Hematopoietic multipotent progenitor cell treated with erythropoietin and hydrocortisone succinate and interleukin-3 and kit ligand, for 17 days (in vitro differentiated cells): ENCODE measurements around the gene ALKBH3.

Experiments used
- DNase-seq: peaks from one replicate; pipeline ENCODE4 v3.0.0-alpha.2; 2015; ENCODE audit warnings: low spot score

ALKBH3 gene

DNA sequence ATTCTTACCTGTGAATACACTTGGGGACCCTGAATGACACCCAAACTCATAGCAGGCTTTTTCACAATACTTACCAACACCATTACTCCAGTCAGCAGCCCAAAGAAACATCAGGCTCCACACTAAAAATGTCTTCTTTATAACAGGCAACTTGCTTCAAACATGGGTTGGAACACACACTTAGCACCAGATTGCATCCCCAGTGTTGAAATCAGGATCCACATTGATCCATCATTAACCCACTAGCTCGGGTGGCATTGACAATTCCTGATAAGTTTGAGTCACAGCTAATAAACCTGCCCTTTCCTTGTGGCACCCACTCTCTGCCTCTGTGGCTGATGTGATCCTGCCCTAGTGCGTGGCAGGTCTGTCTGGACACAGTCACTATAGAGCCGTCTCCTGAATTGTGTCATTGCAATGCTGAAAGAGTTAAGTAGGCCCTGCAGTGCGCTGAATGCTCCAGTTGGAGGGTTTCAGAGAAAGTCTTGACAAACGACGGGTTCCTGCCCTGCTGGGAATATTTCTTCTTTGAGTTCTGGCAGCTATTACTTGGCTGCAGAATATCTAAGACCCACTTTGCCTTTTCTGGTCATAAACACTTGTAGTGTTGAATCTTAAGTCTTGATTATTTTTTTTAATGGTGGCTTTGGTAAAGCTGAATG, 42.2 kb downstream of the ALKBH3 start:
- DNase-seq = no peak

GRCh38 chr11:43923406-43924111, 42.9 kb downstream of the ALKBH3 start:
- DNase-seq = no peak

DNA sequence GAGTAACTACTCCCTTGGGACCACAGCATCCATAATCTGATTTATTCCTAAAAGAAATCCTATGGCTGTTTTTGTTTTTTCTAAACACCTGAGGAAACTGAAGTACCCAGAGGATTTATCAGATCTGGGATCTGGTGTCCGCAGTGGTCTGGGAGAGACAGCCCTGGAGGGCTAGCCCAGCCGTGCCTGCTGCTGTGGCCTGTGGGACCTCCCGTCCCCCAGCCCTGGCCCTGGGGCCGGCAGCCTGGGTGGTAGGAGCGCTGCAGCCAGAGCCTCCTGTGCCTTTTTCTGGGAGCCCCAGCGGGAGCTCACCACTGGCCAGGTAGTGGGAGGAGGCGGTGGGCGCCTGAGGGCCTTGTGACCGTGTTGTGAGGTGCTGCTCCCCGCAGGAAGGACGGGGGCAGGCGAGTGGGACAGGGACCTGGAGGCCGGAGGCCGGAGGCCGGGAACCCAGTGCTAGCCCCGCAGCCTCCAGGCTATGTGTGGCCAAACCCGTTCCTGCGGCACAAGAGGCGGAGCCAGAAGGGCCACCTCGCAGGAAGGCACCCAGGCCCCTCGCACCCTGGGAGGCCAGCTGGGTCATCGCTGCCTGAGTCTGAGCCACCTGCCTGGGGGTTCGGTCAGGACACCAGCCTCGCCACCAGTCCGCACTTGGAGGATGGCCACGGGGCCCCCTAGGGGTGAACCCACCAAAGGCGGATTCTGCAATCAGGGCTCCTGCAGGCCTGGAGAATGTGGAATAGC, 43.7 kb downstream of the ALKBH3 start:
- no peak for DNase-seq

- no peak for DNase-seq
Measured at GRCh38 chr11:43925063-43925931, 44.7 kb downstream of the ALKBH3 start.

DNA sequence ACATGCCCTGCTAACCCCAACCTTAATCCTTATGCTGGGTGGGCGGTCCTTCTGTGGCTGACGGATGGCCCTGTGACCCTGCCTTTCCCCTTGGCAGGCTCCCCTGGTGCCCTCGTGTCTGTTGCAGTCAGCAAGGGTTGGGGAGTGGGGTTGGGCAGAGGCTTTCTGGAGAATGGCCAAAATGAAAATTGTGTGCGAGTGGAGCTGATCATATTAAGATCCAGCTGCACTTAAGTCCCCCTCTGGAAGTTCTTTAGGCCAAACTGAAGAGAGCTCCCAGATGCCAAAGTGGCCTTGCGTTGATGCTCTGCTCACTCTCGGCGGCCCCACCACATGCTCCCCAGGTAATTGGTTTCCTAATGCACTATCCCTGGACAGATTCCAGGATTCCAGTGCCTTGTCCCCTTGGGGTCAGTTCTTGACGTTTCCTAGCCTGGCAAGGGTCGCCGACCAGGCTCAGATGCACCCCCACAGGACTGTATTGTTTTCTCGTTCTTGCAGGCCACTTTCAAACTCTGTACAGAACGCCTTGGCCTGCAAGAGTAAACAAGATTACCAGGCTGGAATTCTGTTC, 45.4 kb downstream of the ALKBH3 start:
- no peak for DNase-seq

- no peak for DNase-seq
Measured at GRCh38 chr11:43927070-43927469, 46.4 kb downstream of the ALKBH3 start.

GRCh38 chr11:43927925-43928707, 47.5 kb downstream of the ALKBH3 start:
- DNase-seq = no peak

DNA sequence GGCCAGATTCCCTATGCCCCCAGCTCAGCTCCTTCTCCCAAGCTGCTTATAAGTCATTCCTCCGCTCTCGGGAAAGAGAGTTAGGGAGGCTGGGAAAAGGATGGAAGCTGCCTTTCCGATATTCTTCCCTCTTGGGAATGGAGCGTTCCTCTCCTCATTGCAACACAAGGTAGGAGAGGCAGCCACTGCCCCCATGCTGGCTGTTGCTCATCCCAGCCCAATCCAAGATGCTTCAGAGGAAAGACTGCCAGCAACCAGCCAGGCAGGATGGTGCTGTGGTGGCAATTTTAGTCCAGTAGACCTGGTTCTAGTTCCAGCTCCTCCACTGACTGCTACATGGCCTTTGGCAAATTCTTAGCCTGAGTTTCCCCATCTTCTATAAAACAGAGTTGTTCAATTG, 48.1 kb downstream of the ALKBH3 start:
- no peak for DNase-seq

GRCh38 chr11:43930868-43931716, 50.5 kb downstream of the ALKBH3 start:
- no peak for DNase-seq

DNA sequence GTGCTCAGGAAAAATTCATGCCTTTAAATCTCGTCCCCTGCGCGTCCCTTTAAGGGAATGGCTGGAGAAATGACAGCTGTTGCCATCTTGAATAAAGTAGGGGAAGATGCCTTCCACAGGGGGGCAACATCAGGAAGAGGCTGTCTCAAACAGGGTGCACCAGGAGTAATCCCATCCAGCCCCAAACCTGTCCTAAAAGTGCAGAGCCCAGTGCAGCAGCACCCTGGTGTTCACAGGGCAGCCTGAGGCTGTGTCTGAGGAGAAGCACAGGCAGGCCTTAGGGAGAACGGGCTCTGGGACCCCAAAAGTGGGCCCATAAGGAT, 51.0 kb downstream of the ALKBH3 start:
- DNase-seq = no peak

GRCh38 chr11:43933226-43933607, 52.6 kb downstream of the ALKBH3 start:
- no peak for DNase-seq

GRCh38 chr11:43933608-43934551, 53.2 kb downstream of the ALKBH3 start:
- no peak for DNase-seq

GRCh38 chr11:43934601-43935423, 54.2 kb downstream of the ALKBH3 start:
- DNase-seq = no peak

- DNase-seq = no peak
Measured at GRCh38 chr11:43935424-43935979, 54.9 kb downstream of the ALKBH3 start.

GRCh38 chr11:43936076-43936475, 55.4 kb downstream of the ALKBH3 start:
- DNase-seq = no peak

DNA sequence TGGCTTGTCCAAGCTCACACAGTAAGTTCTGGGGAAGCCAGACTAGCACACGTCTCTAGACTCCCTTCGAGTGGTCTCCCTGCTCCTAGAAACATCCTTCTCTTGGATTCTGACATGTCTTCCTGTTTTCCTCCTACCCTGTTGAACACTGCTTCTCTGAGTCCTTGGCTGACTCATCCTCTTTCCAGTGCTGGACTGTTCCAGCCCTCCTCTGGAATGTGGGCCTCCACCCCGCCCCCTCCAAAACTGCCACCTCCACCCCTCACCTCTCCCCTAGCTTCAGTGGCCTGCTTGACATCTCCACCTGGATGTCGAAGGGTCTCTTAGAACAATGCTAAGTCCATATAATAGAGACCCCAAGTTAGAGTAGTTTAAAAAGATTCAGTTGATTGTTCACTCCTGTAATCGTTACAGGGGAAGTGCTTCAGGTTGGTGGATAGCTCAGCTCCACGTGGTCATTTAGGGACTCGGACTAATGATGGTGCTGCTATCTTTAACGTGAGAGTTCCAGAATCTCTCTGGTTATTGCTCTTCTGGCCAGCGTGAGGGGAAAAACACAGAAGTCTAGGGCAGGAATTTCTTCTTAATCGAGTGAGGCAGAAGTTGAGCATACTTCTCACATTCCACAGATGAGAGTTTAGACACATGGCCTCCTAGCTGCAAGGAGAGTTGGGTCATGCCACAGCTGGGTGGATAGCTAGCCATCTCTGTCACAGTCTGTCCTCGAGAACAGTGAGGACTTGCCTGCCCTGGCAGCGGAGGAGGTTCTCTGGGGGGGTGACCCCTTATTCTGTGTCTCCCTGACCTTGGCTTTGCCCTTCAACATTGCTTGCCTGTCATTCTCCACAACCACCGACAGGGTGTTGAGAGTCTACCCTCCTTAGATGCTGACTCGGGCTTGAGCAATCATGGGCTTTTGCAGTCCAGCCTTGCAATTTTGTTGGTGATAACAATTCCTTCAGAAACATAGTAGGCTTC, 57.1 kb downstream of the ALKBH3 start:
- no peak for DNase-seq
